Ascending aorta (tissue), 2 donors: ENCODE results near the gene DRG2. TPM values are rescaled to one million over a fixed set of nuclear protein-coding genes. Genes with fewer than 3 reads are reported as not detected.

ENCODE experiments used
- DNase-seq, 2 donors: peaks; one replicate each; pipeline ENCODE4 v3.0.0-alpha.2; 2019; ENCODE audit warnings: low spot score in 2 of 2
- H3K27ac ChIP-seq, 2 donors: fragments of 200-600 bp; sonication (generic); one replicate each; pipeline ENCODE4 v1.5.1; 2016 to 2017; ENCODE audit warnings: mild to moderate bottlenecking in 1 of 2
- H3K27me3 ChIP-seq: fragments of 200-600 bp; sonication (generic); one replicate; pipeline ENCODE4 v1.5.1; 2017
- H3K36me3 ChIP-seq, 2 donors: fragments of 200-600 bp; sonication (generic); one replicate each; pipeline ENCODE4 v1.5.1; 2016
- H3K4me1 ChIP-seq, 2 donors: fragments of 200-600 bp; sonication (generic); one replicate each; pipeline ENCODE4 v1.5.1; 2016 to 2017; ENCODE audit warnings: mild to moderate bottlenecking in 1 of 2
- H3K4me3 ChIP-seq, 2 donors: fragments of 200-600 bp; sonication (generic); one replicate each; pipeline ENCODE4 v1.5.1; 2016 to 2017; ENCODE audit warnings: mild to moderate bottlenecking in 1 of 2
- H3K9me3 ChIP-seq, 2 donors: fragments of 200-600 bp; sonication (generic); one replicate each; pipeline ENCODE4 v1.5.1; 2016
- intact Hi-C: fragments of 100-400 bp; cut with DNase I; formaldehyde crosslinking; loops from one replicate; pipeline ENCODE4 v1.15.1; 2023
- total RNA-seq: library from RNA; depleted of rRNA; stranded (reverse); fragments of >200 nt; gene quantifications from one replicate; pipeline ENCODE4 v1.1.0, GENCODE V29; 2016
- TF ChIP-seq, protein P1 (sequence below), 3 experiments: fragments of 200-600 bp in 2 of 3; fragments of 450-650 bp in 1 of 3; sonication (generic) in 2 of 3; IDR thresholded peaks; one replicate each; pipeline ENCODE4 v1.5.1; 2016 to 2019; ENCODE audit warnings: antibody characterized with exemption in 3 of 3, mild to moderate bottlenecking in 1 of 3, moderate library complexity in 1 of 3

The DRG2 gene
- total RNA-seq, 1 donor from 2014 or later, result 118 TPM

DNA sequence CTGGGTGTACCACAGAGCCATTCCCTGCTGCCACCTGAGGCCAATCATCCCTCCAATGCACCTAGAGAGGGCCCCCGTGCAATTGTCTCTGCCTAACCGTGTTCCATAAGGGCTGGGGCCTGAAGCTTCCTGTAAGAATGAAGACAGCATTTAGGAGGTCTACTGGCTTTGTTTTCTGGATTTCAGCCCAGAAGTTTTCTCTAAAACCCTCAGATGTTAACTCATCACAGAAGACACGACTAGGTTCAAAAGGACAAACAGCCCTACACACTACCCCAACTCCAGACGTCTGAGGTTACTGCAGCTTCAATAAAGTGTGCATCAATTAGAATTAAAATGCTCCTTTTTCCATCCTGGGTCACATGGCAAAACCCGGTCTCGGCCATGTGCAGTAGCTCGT is 10.8 kb upstream of the DRG2 start:
- DNase-seq, result no peak
- no peaks in the 10 kb centered on the region for H3K27me3 ChIP-seq
- intact Hi-C loops, result no loop called here
- no peaks in the 10 kb centered on the region for H3K36me3 ChIP-seq
- no peaks in the 10 kb centered on the region for H3K4me1 ChIP-seq
- no peak overlapping the region for H3K4me3 ChIP-seq
- TF ChIP-seq, protein P1, sequence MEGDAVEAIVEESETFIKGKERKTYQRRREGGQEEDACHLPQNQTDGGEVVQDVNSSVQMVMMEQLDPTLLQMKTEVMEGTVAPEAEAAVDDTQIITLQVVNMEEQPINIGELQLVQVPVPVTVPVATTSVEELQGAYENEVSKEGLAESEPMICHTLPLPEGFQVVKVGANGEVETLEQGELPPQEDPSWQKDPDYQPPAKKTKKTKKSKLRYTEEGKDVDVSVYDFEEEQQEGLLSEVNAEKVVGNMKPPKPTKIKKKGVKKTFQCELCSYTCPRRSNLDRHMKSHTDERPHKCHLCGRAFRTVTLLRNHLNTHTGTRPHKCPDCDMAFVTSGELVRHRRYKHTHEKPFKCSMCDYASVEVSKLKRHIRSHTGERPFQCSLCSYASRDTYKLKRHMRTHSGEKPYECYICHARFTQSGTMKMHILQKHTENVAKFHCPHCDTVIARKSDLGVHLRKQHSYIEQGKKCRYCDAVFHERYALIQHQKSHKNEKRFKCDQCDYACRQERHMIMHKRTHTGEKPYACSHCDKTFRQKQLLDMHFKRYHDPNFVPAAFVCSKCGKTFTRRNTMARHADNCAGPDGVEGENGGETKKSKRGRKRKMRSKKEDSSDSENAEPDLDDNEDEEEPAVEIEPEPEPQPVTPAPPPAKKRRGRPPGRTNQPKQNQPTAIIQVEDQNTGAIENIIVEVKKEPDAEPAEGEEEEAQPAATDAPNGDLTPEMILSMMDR (IDR thresholded peaks at IDR 0.05), result no peak
- no peaks in the 10 kb centered on the region for H3K9me3 ChIP-seq
- no peak overlapping the region for H3K27ac ChIP-seq

DNA sequence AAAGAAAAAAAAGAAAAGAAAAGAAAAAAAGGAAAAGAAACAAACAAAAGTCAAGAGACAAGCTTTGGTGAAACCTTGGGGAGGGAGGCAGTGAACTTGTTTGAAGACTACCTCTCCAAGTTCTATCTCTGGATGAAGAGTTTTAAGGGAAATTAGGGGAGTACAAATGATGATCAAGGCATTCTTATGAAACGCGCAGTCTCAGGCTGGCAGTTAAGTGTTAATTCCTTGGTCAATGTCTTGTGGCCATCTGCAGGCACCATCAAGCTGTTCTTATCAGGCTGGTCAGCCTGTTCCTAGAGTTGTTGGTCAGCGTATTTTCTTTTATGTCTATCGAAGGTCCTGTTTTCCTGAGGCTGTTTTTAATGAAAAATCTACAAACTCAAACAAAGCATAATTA is 8.2 kb upstream of the DRG2 start:
- Histone ChIP-seq H3K27me3 (no peaks in the 10 kb centered on the region), H3K4me3 (no peak overlapping the region), H3K9me3 (no peaks in the 10 kb centered on the region), H3K36me3 (no peaks in the 10 kb centered on the region), H3K4me1 (no peaks in the 10 kb centered on the region), H3K27ac (no peak overlapping the region)
- no peak for DNase-seq
- TF ChIP-seq, protein P1 (IDR thresholded peaks at IDR 0.05), result no peak
- intact Hi-C loops, result no loop called here

DNA sequence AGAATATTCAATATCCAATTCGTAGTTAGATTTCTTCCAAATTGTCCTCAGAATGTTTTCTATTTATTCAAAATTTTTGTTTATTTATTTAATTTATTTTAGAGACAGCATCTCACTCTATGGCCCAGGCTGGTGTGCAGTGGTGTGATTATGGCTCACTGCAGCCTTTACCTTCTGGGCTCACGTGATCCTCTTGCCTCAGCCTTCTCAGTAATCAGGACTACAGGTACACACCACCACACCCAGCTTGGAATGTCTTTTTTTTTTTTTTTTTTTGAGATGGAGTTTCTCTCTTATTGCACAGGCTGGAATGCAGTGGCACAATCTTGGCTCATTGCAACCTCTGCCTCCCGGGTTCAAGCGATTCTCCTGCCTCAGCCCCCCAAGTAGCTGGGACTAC is 3.5 kb upstream of the DRG2 start:
- no peaks in the 10 kb centered on the region for H3K9me3 ChIP-seq
- H3K4me1 ChIP-seq, result peaks cover 5 to 12% of the 10 kb centered on the region in 2 donors
- H3K27ac ChIP-seq, result no peak overlapping the region
- no peak for DNase-seq
- intact Hi-C loops, result no loop called here
- TF ChIP-seq, protein P1 (IDR thresholded peaks at IDR 0.05), result no peak
- no peak overlapping the region for H3K4me3 ChIP-seq
- no peaks in the 10 kb centered on the region for H3K36me3 ChIP-seq
- H3K27me3 ChIP-seq, result no peaks in the 10 kb centered on the region

DNA sequence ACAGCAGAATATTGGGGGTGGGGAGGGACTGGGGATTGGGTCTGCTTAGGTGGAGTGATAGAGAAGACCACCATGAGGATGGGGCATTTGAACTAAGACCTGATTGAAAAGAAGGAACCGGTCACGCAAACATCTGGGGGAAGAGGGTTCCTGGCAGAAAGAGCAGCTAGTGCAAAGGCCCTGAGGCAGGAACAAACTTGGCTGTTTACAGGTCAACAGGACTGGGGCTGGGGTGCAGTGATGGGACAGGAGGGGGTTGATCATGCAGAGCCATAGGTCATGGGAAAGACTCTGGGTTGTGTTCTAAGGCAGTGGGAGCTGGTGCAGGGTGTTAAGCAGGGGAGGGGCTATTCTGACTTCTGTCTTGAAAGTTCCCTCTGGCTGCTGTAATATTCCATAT is 1.9 kb downstream of the DRG2 start:
- TF ChIP-seq, protein P1 (IDR thresholded peaks at IDR 0.05), result no peak
- intact Hi-C loops, result loop anchor here (5.0 kb wide), 1 partner anchor 93 kb away; the partner anchor contains the start of gene ALKBH5
- Histone ChIP-seq H3K4me1 (peaks cover 5 to 13% of the 10 kb centered on the region in 2 donors), H3K9me3 (no peaks in the 10 kb centered on the region), H3K27me3 (no peaks in the 10 kb centered on the region), H3K27ac (no peak overlapping the region), H3K4me3 (no peak overlapping the region), H3K36me3 (peaks cover 14 to 17% of the 10 kb centered on the region in 2 donors)
- no peak for DNase-seq

DNA sequence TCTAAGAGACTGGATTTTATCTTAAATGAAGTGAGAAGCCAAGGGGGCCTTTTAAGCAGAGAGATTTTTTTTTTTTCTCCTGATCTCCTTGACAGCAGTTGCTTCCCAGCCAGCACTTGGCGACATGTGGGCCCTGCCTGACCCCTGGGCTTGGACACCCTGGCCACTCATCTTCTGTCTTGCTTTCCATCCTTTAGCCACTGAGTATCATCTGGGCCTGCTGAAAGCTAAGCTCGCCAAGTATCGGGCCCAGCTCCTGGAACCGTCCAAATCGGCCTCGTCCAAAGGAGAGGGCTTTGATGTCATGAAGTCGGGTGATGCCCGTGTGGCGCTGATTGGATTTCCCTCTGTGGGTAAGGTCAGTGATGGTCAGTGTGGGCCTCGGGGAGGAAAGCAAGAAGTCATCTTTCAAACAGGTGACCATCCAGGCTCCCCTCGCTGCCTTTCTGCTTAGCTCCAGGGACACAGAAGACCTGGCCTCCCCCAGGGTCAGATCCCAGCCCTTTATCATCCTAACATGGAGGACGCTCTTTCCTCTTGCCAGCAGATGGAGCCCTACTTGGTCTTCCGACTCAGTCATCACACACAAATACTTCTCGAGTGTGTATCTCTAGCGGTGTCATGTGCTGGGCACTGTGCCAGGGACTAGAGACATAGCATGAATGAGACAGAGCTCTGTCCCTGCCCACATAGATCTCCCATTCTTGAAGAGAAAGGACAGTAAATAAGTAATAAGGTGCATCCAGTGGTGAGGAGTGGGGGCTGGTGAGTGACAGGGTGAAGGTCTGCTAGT is 6.1 kb downstream of the DRG2 start:
- DNase-seq, result no peak
- TF ChIP-seq, protein P1 (IDR thresholded peaks at IDR 0.05), result no peak
- Histone ChIP-seq H3K4me3 (no peak overlapping the region), H3K4me1 (peaks cover 0 to 5% of the 10 kb centered on the region in 2 donors), H3K27ac (no peak overlapping the region), H3K27me3 (no peaks in the 10 kb centered on the region), H3K36me3 (peaks cover 36 to 49% of the 10 kb centered on the region in 2 donors), H3K9me3 (no peaks in the 10 kb centered on the region)
- intact Hi-C loops, result no loop called here
